Measurements from ENCODE around the gene RHBDL1.
A peak's percentile ranks its signal among the peaks of the same experiment; 100 is the strongest.

The RHBDL1 gene

GRCh38 chr16:718922-719321, 43.5 kb downstream of the RHBDL1 start:
- DNase-seq (ENCODE audit: low read depth in 2 of 2) = no peak

GRCh38 chr16:719815-720446, 44.5 kb downstream of the RHBDL1 start:
- no peak for DNase-seq (ENCODE audit: low read depth in 2 of 2)

GRCh38 chr16:720447-720989, 45.0 kb downstream of the RHBDL1 start:
- no peak for DNase-seq (ENCODE audit: low read depth in 2 of 2)

GRCh38 chr16:720990-721764, 45.7 kb downstream of the RHBDL1 start, which contains the start of gene ANTKMT:
Gene ANTKMT (plus strand): TSS chr16:721146. CDS start chr16:721275, 129 bp downstream.
- peak; percentile 66 to 78 for DNase-seq (ENCODE audit: low read depth in 2 of 2)

- DNase-seq (ENCODE audit: low read depth in 2 of 2) = no peak
These were observed 46.5 kb downstream of the RHBDL1 start for GRCh38 chr16:721765-722540.

- DNase-seq (ENCODE audit: low read depth in 2 of 2) = no peak
These were observed 47.6 kb downstream of the RHBDL1 start for GRCh38 chr16:722835-723633.

- no peak for DNase-seq (ENCODE audit: low read depth in 2 of 2)
These were observed 48.2 kb downstream of the RHBDL1 start for GRCh38 chr16:723695-724094.

GRCh38 chr16:724188-725040, 48.9 kb downstream of the RHBDL1 start:
- DNase-seq (ENCODE audit: low read depth in 2 of 2) = no peak

GRCh38 chr16:725041-725376, 49.5 kb downstream of the RHBDL1 start:
- DNase-seq (ENCODE audit: low read depth in 2 of 2) = no peak

GRCh38 chr16:725463-726187, 50.2 kb downstream of the RHBDL1 start:
- DNase-seq (ENCODE audit: low read depth in 2 of 2) = no peak

GRCh38 chr16:726188-726437, 50.6 kb downstream of the RHBDL1 start:
- DNase-seq (ENCODE audit: low read depth in 2 of 2) = no peak

GRCh38 chr16:726438-727290, 51.2 kb downstream of the RHBDL1 start, which contains the start of the genes CCDC78 and HAGHL:
Gene CCDC78 (minus strand): TSS chr16:726443. CDS start chr16:726367, 76 bp downstream.
Gene HAGHL (plus strand): TSS chr16:727106. CDS start chr16:727510, 404 bp downstream.
- DNase-seq (ENCODE audit: low read depth in 2 of 2) = no peak

GRCh38 chr16:727291-727977, 52.0 kb downstream of the RHBDL1 start:
- DNase-seq (ENCODE audit: low read depth in 2 of 2) = no peak
